BJ (cell line): ENCODE results near the gene ZNF746. TPM values are rescaled to one million over a fixed set of nuclear protein-coding genes. Genes with fewer than 3 reads are reported as not detected.

Source experiments
- CTCF ChIA-PET: fragments of 350-600 bp; formaldehyde crosslinking; extraction: SDS; loops from one replicate; lab custom pipeline; 2021; ENCODE audit warnings: antibody characterized with exemption, inconsistent platforms; lab: Yijun Ruan, JAX
- POLR2A ChIA-PET: fragments of 300-600 bp; sonication (Branson Sonifier 250); formaldehyde crosslinking; extraction: SDS; loops from one replicate; lab custom pipeline; 2021; ENCODE audit warnings: antibody characterized with exemption; lab: Charles Lee
- DNase-seq: peaks from one replicate; pipeline ENCODE4 v3.0.0-alpha.2; 2011; ENCODE audit warnings: low read depth
- H3K27me3 ChIP-seq: 2 replicates; pipeline ENCODE4 v1.6.0; 2011; ENCODE audit warnings: low read length; ENCODE audit not compliant: control insufficient read depth, insufficient read depth
- H3K36me3 ChIP-seq: 2 replicates; pipeline ENCODE4 v1.5.1; 2011; ENCODE audit warnings: low read length; ENCODE audit not compliant: control insufficient read depth, insufficient read depth
- H3K4me3 ChIP-seq: 2 replicates; pipeline ENCODE4 v1.5.1; 2011; ENCODE audit warnings: low read depth, mild to moderate bottlenecking, control low read depth, low read length
- CTCF ChIP-seq: IDR thresholded peaks from 2 replicates; pipeline ENCODE4 v1.5.1; 2011; ENCODE audit warnings: low read depth, mild to moderate bottlenecking, control low read depth, inconsistent platforms, low read length, moderate library complexity; ENCODE audit not compliant: insufficient read depth
- polyA plus RNA-seq: library from polyadenylated mRNA; depleted of rRNA; stranded (reverse); fragments of >200 nt; gene quantifications from 2 replicates; pipeline ENCODE4 v1.2.3, GENCODE V29; 2011

Gene ZNF746
- polyA plus RNA-seq, 1 experiment: 5.4 TPM

GRCh38 chr7:149440222-149440621 is 57.4 kb downstream of the ZNF746 start:
- H3K36me3 ChIP-seq: peaks cover 5% of the 10 kb centered on the region
- ChIA-PET CTCF (interaction anchor here (0.8 to 0.9 kb wide), 2 partner anchors 13 to 18 kb away, joined by 3 to 4 read pairs; no protein-coding TSS in a partner anchor), POLR2A (no interaction called here)
- H3K27me3 ChIP-seq: no peaks in the 10 kb centered on the region
- no peak overlapping the region for H3K4me3 ChIP-seq
- TF ChIP-seq CTCF: no peak
- no peak for DNase-seq

GRCh38 chr7:149436358-149436757 is 61.3 kb downstream of the ZNF746 start:
- Histone ChIP-seq H3K27me3 (no peaks in the 10 kb centered on the region), H3K36me3 (peaks cover 17% of the 10 kb centered on the region), H3K4me3 (no peak overlapping the region)
- TF ChIP-seq CTCF: no peak
- ChIA-PET POLR2A (interaction anchor here (0.6 kb wide), 1 partner anchor 134 kb away, joined by 3 read pairs; no protein-coding TSS in a partner anchor), CTCF (interaction anchor here (1.0 to 1.7 kb wide), 3 partner anchors 10 to 162 kb away, joined by 3 to 4 read pairs (median 3); no protein-coding TSS in a partner anchor)
- no peak for DNase-seq

- CTCF ChIA-PET: no interaction called here
Observed at GRCh38 chr7:149433124-149433523, 64.5 kb downstream of the ZNF746 start.

GRCh38 chr7:149432121-149432691 is 65.4 kb downstream of the ZNF746 start:
- DNase-seq: no peak
- Histone ChIP-seq H3K36me3 (peaks cover 20% of the 10 kb centered on the region), H3K4me3 (no peak overlapping the region), H3K27me3 (no peaks in the 10 kb centered on the region)
- no peak for TF ChIP-seq CTCF
- CTCF ChIA-PET: interaction anchor here (0.7 to 1.4 kb wide), 4 partner anchors 9 to 167 kb away, joined by 3 to 5 read pairs (median 4); no protein-coding TSS in a partner anchor
- POLR2A ChIA-PET: no interaction called here

More at GRCh38 chr7:149433124-149433523, 64.5 kb downstream of the ZNF746 start:
- TF ChIP-seq CTCF: no peak
- Histone ChIP-seq H3K27me3 (no peaks in the 10 kb centered on the region), H3K4me3 (no peak overlapping the region), H3K36me3 (peaks cover 20% of the 10 kb centered on the region)
- no peak for DNase-seq
- POLR2A ChIA-PET: no interaction called here

- Histone ChIP-seq H3K27me3 (no peaks in the 10 kb centered on the region), H3K4me3 (no peak overlapping the region), H3K36me3 (peaks cover 20% of the 10 kb centered on the region)
- ChIA-PET CTCF (interaction anchor here (0.7 to 1.4 kb wide), 4 partner anchors 9 to 167 kb away, joined by 3 to 5 read pairs (median 4); no protein-coding TSS in a partner anchor), POLR2A (no interaction called here)
- DNase-seq: no peak
- TF ChIP-seq CTCF: no peak
Observed at GRCh38 chr7:149431486-149432120, 66.0 kb downstream of the ZNF746 start.
